Astrocyte (in vitro differentiated cells and primary cell): ENCODE results near the gene SKAP2. TPM values are rescaled to one million over a fixed set of nuclear protein-coding genes. Genes with fewer than 3 reads are reported as not detected.

Experiments
- DNase-seq: peaks from one replicate; pipeline ENCODE4 v3.0.0-alpha.2; 2010; ENCODE audit warnings: low read depth
- FAIRE-seq: peaks from 2 replicates; lab custom pipeline; 2011; peaks lifted over from hg19 to GRCh38; lab: Jason Lieb, UNC
- H2AFZ ChIP-seq: 2 replicates; pipeline ENCODE4 v1.6.0; 2012; ENCODE audit warnings: low read depth, low read length, inconsistent platforms
- H3K27ac ChIP-seq: 2 replicates; pipeline ENCODE4 v1.5.1; 2011; ENCODE audit warnings: low read depth, low read length, inconsistent platforms
- H3K27me3 ChIP-seq: 2 replicates; pipeline ENCODE4 v1.6.0; 2011; ENCODE audit warnings: low read length, inconsistent platforms; ENCODE audit not compliant: insufficient read depth
- H3K36me3 ChIP-seq: 2 replicates; pipeline ENCODE4 v1.5.1; 2011; ENCODE audit warnings: low read length, inconsistent platforms; ENCODE audit not compliant: insufficient read depth
- H3K4me1 ChIP-seq: 2 replicates; pipeline ENCODE4 v1.5.1; 2011; ENCODE audit warnings: low read length, inconsistent platforms; ENCODE audit not compliant: insufficient read depth
- H3K4me2 ChIP-seq: 2 replicates; pipeline ENCODE4 v1.6.0; 2012; ENCODE audit warnings: low read length, inconsistent platforms
- H3K4me3 ChIP-seq: 2 replicates; pipeline ENCODE4 v1.5.1; 2011; ENCODE audit warnings: low read depth, mild to moderate bottlenecking, low read length, inconsistent platforms; ENCODE audit not compliant: insufficient read depth
- H3K79me2 ChIP-seq: 2 replicates; pipeline ENCODE4 v1.6.0; 2012; ENCODE audit warnings: mild to moderate bottlenecking, low read length, inconsistent platforms; ENCODE audit not compliant: insufficient read depth
- H3K9ac ChIP-seq: 2 replicates; pipeline ENCODE4 v1.6.0; 2012; ENCODE audit warnings: mild to moderate bottlenecking, low read length, inconsistent platforms
- H3K9me3 ChIP-seq: 2 replicates; pipeline ENCODE4 v1.5.1; 2012; ENCODE audit warnings: low read depth, mild to moderate bottlenecking, low read length, inconsistent platforms; ENCODE audit not compliant: insufficient read depth
- H4K20me1 ChIP-seq: 2 replicates; pipeline ENCODE4 v1.6.0; 2012; ENCODE audit warnings: low read length, inconsistent platforms; ENCODE audit not compliant: insufficient read depth
- H3K27ac Mint-ChIP-seq: one replicate; pipeline ENCODE4 v1.8.0; 2021; ENCODE audit warnings: mild to moderate bottlenecking, mixed read lengths; ENCODE audit not compliant: unreplicated experiment
- H3K27me3 Mint-ChIP-seq: one replicate; pipeline ENCODE4 v1.8.0; 2021; ENCODE audit warnings: low read depth, mixed read lengths; ENCODE audit not compliant: unreplicated experiment
- H3K36me3 Mint-ChIP-seq: one replicate; pipeline ENCODE4 v1.8.0; 2021; ENCODE audit warnings: low read depth, mixed read lengths; ENCODE audit not compliant: unreplicated experiment
- H3K4me1 Mint-ChIP-seq: one replicate; pipeline ENCODE4 v1.8.0; 2021; ENCODE audit warnings: low read depth, mixed read lengths; ENCODE audit not compliant: unreplicated experiment
- H3K4me3 Mint-ChIP-seq: one replicate; pipeline ENCODE4 v1.8.0; 2021; ENCODE audit warnings: mild to moderate bottlenecking, moderate library complexity, mixed read lengths; ENCODE audit not compliant: unreplicated experiment
- H3K9me3 Mint-ChIP-seq: one replicate; pipeline ENCODE4 v1.8.0; 2021; ENCODE audit warnings: mild to moderate bottlenecking, mixed read lengths; ENCODE audit not compliant: unreplicated experiment
- CTCF ChIP-seq: IDR thresholded peaks from 2 replicates; pipeline ENCODE4 v1.5.1; 2011; ENCODE audit warnings: low read depth, mild to moderate bottlenecking, inconsistent platforms, low read length, moderate library complexity; ENCODE audit not compliant: insufficient read depth
- EZH2 ChIP-seq: IDR thresholded peaks from 2 replicates; pipeline ENCODE4 v1.6.1; 2012; ENCODE audit warnings: mild to moderate bottlenecking, low read length, inconsistent platforms; ENCODE audit not compliant: insufficient read depth
- total RNA-seq: library from RNA; stranded (reverse); gene quantifications from 2 replicates; pipeline ENCODE4 v1.2.1, GENCODE V29; 2021

SKAP2 gene
- total RNA-seq, 1 donor from 2014 or later = 10.1 TPM

GRCh38 chr7:26663874-26664273 is 200.5 kb downstream of the SKAP2 start:
- H3K4me2 ChIP-seq = no peak overlapping the region
- FAIRE-seq (no peak), DNase-seq (no peak)
- Mint-ChIP-seq H3K27ac (no peak overlapping the region), H3K4me1 (peaks cover 4% of the 10 kb centered on the region), H3K27me3 (peaks cover 17% of the 10 kb centered on the region), H3K4me3 (no peak overlapping the region), H3K36me3 (no peaks in the 10 kb centered on the region), H3K9me3 (no peaks in the 10 kb centered on the region)
- TF ChIP-seq EZH2 (no peak), CTCF (no peak)
- H2AFZ ChIP-seq = no peak overlapping the region
- no peaks in the 10 kb centered on the region for H3K4me1 ChIP-seq
- no peaks in the 10 kb centered on the region for H3K9me3 ChIP-seq
- H3K4me3 ChIP-seq = no peak overlapping the region
- H3K27ac ChIP-seq = no peak overlapping the region
- no peak overlapping the region for H3K9ac ChIP-seq
- no peaks in the 10 kb centered on the region for H3K79me2 ChIP-seq
- H3K27me3 ChIP-seq = peaks cover 26% of the 10 kb centered on the region
- H4K20me1 ChIP-seq = no peaks in the 10 kb centered on the region
- no peaks in the 10 kb centered on the region for H3K36me3 ChIP-seq

GRCh38 chr7:26662646-26663045 is 201.7 kb downstream of the SKAP2 start:
- DNase-seq = no peak
- Histone ChIP-seq H3K4me3 (no peak overlapping the region), H2AFZ (no peak overlapping the region), H3K27me3 (peaks cover 35% of the 10 kb centered on the region), H3K27ac (no peak overlapping the region), H3K9ac (no peak overlapping the region), H3K4me1 (no peaks in the 10 kb centered on the region), H3K79me2 (no peaks in the 10 kb centered on the region), H3K36me3 (no peaks in the 10 kb centered on the region), H3K9me3 (no peaks in the 10 kb centered on the region), H3K4me2 (no peak overlapping the region), H4K20me1 (no peaks in the 10 kb centered on the region)
- peaks cover 11% of the 10 kb centered on the region for H3K4me1 Mint-ChIP-seq
- H3K36me3 Mint-ChIP-seq = no peaks in the 10 kb centered on the region
- TF ChIP-seq CTCF (no peak), EZH2 (no peak)
- FAIRE-seq = no peak
- no peak overlapping the region for H3K4me3 Mint-ChIP-seq
- H3K9me3 Mint-ChIP-seq = no peaks in the 10 kb centered on the region
- H3K27ac Mint-ChIP-seq = no peak overlapping the region
- peaks cover 17% of the 10 kb centered on the region for H3K27me3 Mint-ChIP-seq

- no peaks in the 10 kb centered on the region for H3K79me2 ChIP-seq
- no peak overlapping the region for H3K4me3 ChIP-seq
- H3K9ac ChIP-seq = no peak overlapping the region
- no peak overlapping the region for H3K4me3 Mint-ChIP-seq
- no peak overlapping the region for H3K27ac Mint-ChIP-seq
- DNase-seq (no peak), FAIRE-seq (no peak)
- H4K20me1 ChIP-seq = no peaks in the 10 kb centered on the region
- no peak overlapping the region for H3K4me2 ChIP-seq
- TF ChIP-seq CTCF = no peak
- no peak for TF ChIP-seq EZH2
- peaks cover 53% of the 10 kb centered on the region for H3K27me3 ChIP-seq
- no peaks in the 10 kb centered on the region for H3K9me3 Mint-ChIP-seq
- H3K27ac ChIP-seq = no peak overlapping the region
- H3K4me1 Mint-ChIP-seq = peaks cover 8% of the 10 kb centered on the region
- no peaks in the 10 kb centered on the region for H3K4me1 ChIP-seq
- H3K36me3 ChIP-seq = no peaks in the 10 kb centered on the region
- no peaks in the 10 kb centered on the region for H3K36me3 Mint-ChIP-seq
- H3K27me3 Mint-ChIP-seq = peaks cover 17% of the 10 kb centered on the region
- H3K9me3 ChIP-seq = no peaks in the 10 kb centered on the region
- no peak overlapping the region for H2AFZ ChIP-seq
Observed at GRCh38 chr7:26659121-26659520, 205.3 kb downstream of the SKAP2 start.
